GM12878 (cell line): Measurements from ENCODE around the gene CAVIN2. TPM values are rescaled to one million over a fixed set of nuclear protein-coding genes. Genes with fewer than 3 reads are reported as not detected.

Experiments
- ATAC-seq: fragments of 200-7000 bp; cut with Tn5 transposase; 3 replicates; pipeline ENCODE4 v1.9.1; 2020; ENCODE audit warnings: mild to moderate bottlenecking, moderate library complexity
- BruUV-seq: library from RNA; stranded (reverse); fragments of 400-500 nt; replicated peaks from 2 replicates; lab custom pipeline; 2021; lab: Mats Ljungman, UMichigan
- CTCF ChIA-PET: fragments of 300-600 bp; sonication (Branson Sonifier 250); formaldehyde crosslinking; extraction: SDS; loops from one replicate; lab custom pipeline; 2021; ENCODE audit warnings: inconsistent platforms; lab: Yijun Ruan, JAX
- POLR2A ChIA-PET: fragments of 350-600 bp; formaldehyde crosslinking; extraction: SDS; loops from one replicate; lab custom pipeline; 2021; ENCODE audit warnings: inconsistent platforms; lab: Charles Lee
- RAD21 ChIA-PET: fragments of 300-600 bp; sonication (Branson Sonifier 250); formaldehyde crosslinking; loops from one replicate; lab custom pipeline; 2023; ENCODE audit warnings: antibody characterized with exemption; ENCODE audit not compliant: unreplicated experiment; lab: Charles Lee
- SMC1A ChIA-PET: fragments of 300-600 bp; sonication (Branson Sonifier 250); formaldehyde crosslinking; loops from one replicate; lab custom pipeline; 2023; ENCODE audit not compliant: unreplicated experiment, uncharacterized antibody; lab: Charles Lee
- DNase-seq: peaks from one replicate; pipeline ENCODE4 v3.0.0-alpha.2; 2011; ENCODE audit warnings: low read depth, low spot score
- FAIRE-seq: peaks from 3 replicates; lab custom pipeline; 2011; peaks lifted over from hg19 to GRCh38; lab: Jason Lieb, UNC
- H2AFZ ChIP-seq: 2 replicates; pipeline ENCODE4 v1.6.0; 2011; ENCODE audit warnings: low read depth, low read length, control low read depth; ENCODE audit not compliant: control insufficient read depth
- H3K27ac ChIP-seq: 2 replicates; pipeline ENCODE4 v1.5.1; 2011; ENCODE audit warnings: control low read depth; ENCODE audit not compliant: control insufficient read depth, insufficient read depth
- H3K27me3 ChIP-seq, 2 experiments: replicated peaks in 1 of 2; 2 replicates each; pipeline versions ENCODE4 v1.6.0 to v1.6.1; 2011; ENCODE audit warnings: low read length in 1 of 2; ENCODE audit not compliant: control insufficient read depth in 2 of 2, insufficient read depth in 2 of 2
- H3K36me3 ChIP-seq, 2 experiments: 2 replicates each; pipeline ENCODE4 v1.5.1; 2011; ENCODE audit warnings: low read length in 1 of 2; ENCODE audit not compliant: control insufficient read depth in 2 of 2, insufficient read depth in 2 of 2
- H3K4me1 ChIP-seq: 2 replicates; pipeline ENCODE4 v1.6.1; 2011; ENCODE audit warnings: mild to moderate bottlenecking, low read length, moderate library complexity, mixed read lengths; ENCODE audit not compliant: control insufficient read depth, insufficient read depth
- H3K4me2 ChIP-seq: 2 replicates; pipeline ENCODE4 v1.6.0; 2011; ENCODE audit warnings: control low read depth; ENCODE audit not compliant: control insufficient read depth, insufficient read depth
- H3K4me3 ChIP-seq: fragments of 200-600 bp; sonication (generic); 2 replicates; pipeline ENCODE4 v1.5.1; 2016
- H3K79me2 ChIP-seq: 2 replicates; pipeline ENCODE4 v1.6.0; 2011; ENCODE audit warnings: low read length; ENCODE audit not compliant: control insufficient read depth, insufficient read depth
- H3K9ac ChIP-seq: 2 replicates; pipeline ENCODE4 v1.8.0; 2011; ENCODE audit warnings: low read length, control low read depth, mixed read lengths; ENCODE audit not compliant: control insufficient read depth, insufficient read depth
- H3K9me3 ChIP-seq: replicated peaks from 3 replicates; pipeline ENCODE4 v1.5.1; 2011; ENCODE audit warnings: mild to moderate bottlenecking, low read length; ENCODE audit not compliant: control insufficient read depth, insufficient read depth
- H4K20me1 ChIP-seq: 2 replicates; pipeline ENCODE4 v1.6.0; 2011; ENCODE audit not compliant: control insufficient read depth, insufficient read depth
- BMI1 ChIP-seq: fragments of 450-650 bp; IDR thresholded peaks from 2 replicates; pipeline ENCODE4 v1.6.1; 2016; ENCODE audit warnings: mild to moderate bottlenecking, moderate library complexity, borderline replicate concordance
- CBX3 ChIP-seq: fragments of 200-600 bp; sonication (generic); IDR thresholded peaks from 2 replicates; pipeline ENCODE4 v1.6.1; 2016; ENCODE audit warnings: low read depth, borderline replicate concordance
- CREB1 ChIP-seq: IDR thresholded peaks from 2 replicates; pipeline ENCODE4 v1.6.1; 2012; ENCODE audit warnings: low read depth, mild to moderate bottlenecking, inconsistent platforms
- MEF2B ChIP-seq: fragments of 450-650 bp; IDR thresholded peaks from 2 replicates; pipeline ENCODE4 v1.6.1; 2018; ENCODE audit warnings: mild to moderate bottlenecking, moderate library complexity; ENCODE audit not compliant: partially characterized antibody, poor library complexity, severe bottlenecking
- MYC ChIP-seq: IDR thresholded peaks from 2 replicates; pipeline ENCODE4 v1.6.1; 2011; ENCODE audit warnings: mild to moderate bottlenecking, low read length, moderate library complexity, inconsistent platforms; ENCODE audit not compliant: insufficient read depth, insufficient replicate concordance, insufficient read length, severe bottlenecking
- SREBF1 ChIP-seq: IDR thresholded peaks from 2 replicates; pipeline ENCODE4 v1.6.1; 2012; ENCODE audit warnings: mild to moderate bottlenecking, low read length
- TBL1XR1 ChIP-seq: IDR thresholded peaks from 2 replicates; pipeline ENCODE4 v1.6.1; 2012; ENCODE audit warnings: low read depth, low read length, improper control_type of control experiment
- TCF12 ChIP-seq: IDR thresholded peaks from 2 replicates; pipeline ENCODE4 v1.6.1; 2011; ENCODE audit warnings: low read depth, mild to moderate bottlenecking, low read length
- YY1 ChIP-seq: IDR thresholded peaks from 2 replicates; pipeline ENCODE4 v1.6.1; 2011; ENCODE audit warnings: low read depth, mild to moderate bottlenecking, low read length
- ZNF207 ChIP-seq: fragments of 450-650 bp; IDR thresholded peaks from 2 replicates; pipeline ENCODE4 v1.6.1; 2014; ENCODE audit warnings: antibody characterized with exemption, mild to moderate bottlenecking, borderline replicate concordance
- WGBS: methylation state at CpG from one replicate; pipeline ENCODE4 v1.1.6; 2016; ENCODE audit warnings: low lambda C conversion rate; ENCODE audit not compliant: insufficient replicate concordance, insufficient coverage; ENCODE audit errors: missing lambda C conversion rate; 5-methylcytosine and 5-hydroxymethylcytosine counted together
- in situ Hi-C: fragments of 300-500 bp; cut with MboI; formaldehyde crosslinking; loops from 9 replicates; pipeline ENCODE4 v1.14.3; 2018; ENCODE audit warnings: mixed read lengths
- intact Hi-C: fragments of 100-400 bp; cut with micrococcal nuclease; formaldehyde crosslinking; loops from one replicate; pipeline ENCODE4 v1.14.2; 2022; ENCODE audit not compliant: unreplicated experiment
- polyA plus RNA-seq, 11 experiments: library from polyadenylated mRNA; depleted of rRNA in 4 of 11; unstranded in 6 of 11; stranded (reverse) in 5 of 11; fragments of >200 nt; fragmentation: Nextera tagmentation in 4 of 11; fragmentation: Illumina TruSeq in 1 of 11; extraction: Ambion mirVana in 4 of 11; extraction: Trizol in 1 of 11; gene quantifications; 1 replicate in 1 of 11; 2 replicates in 10 of 11; pipeline versions ENCODE4 v1.2.1 to v1.2.3, GENCODE V29; 2011 to 2016; ENCODE audit warnings: inconsistent platforms in 2 of 11, missing spikeins in 2 of 11, low read depth in 1 of 11
- total RNA-seq, 4 experiments: library from RNA; depleted of rRNA in 3 of 4; stranded (reverse); fragments of >200 nt in 3 of 4; fragmentation: Illumina TruSeq in 1 of 4; extraction: Trizol in 1 of 4; gene quantifications; 2 replicates each; pipeline versions ENCODE4 v1.2.1 to v1.2.3, GENCODE V29; 2013 to 2021
- TF ChIP-seq, protein P1 (sequence below): IDR thresholded peaks from 2 replicates; pipeline ENCODE4 v1.6.1; 2012; ENCODE audit warnings: low read length, inconsistent platforms
- TF ChIP-seq, protein P2 (sequence below): fragments of 450-650 bp; IDR thresholded peaks from 2 replicates; pipeline ENCODE4 v1.6.1; 2017; ENCODE audit warnings: mild to moderate bottlenecking, low read depth, inconsistent platforms; ENCODE audit not compliant: poor library complexity, severe bottlenecking
- TF ChIP-seq, protein P3 (sequence below): fragments of 450-650 bp; IDR thresholded peaks from 2 replicates; pipeline ENCODE4 v1.6.1; 2016; ENCODE audit warnings: mild to moderate bottlenecking

Gene CAVIN2
- total and polyA plus RNA-seq, 10 of the 15 experiments (the other 5 are each of a cell fraction or from before 2014, with no cell fraction given), result not detected

DNA sequence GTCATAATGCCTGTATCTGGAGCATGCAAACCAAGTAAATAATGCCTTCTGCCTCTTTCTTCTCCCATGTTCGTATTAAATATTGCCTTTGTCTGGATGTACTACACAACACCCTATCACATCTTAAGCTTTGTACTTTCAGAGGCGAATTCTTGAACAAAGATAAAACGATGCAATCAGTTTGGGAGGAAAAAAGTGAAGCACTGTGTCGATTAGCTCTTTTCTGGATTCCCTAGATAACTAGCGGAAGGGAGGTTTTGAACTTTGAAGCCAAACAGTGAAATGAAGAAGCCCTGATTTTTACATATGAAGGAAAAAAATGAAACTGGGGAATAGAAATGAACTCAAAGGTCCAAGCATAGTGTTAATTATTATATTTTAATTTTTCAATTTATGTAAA is 44.7 kb downstream of the CAVIN2 start:
- Histone ChIP-seq H3K4me3 (no peak overlapping the region), H3K27me3 (no peaks in the 10 kb centered on the region; a peak in 1 of 4 replicates), H4K20me1 (no peaks in the 10 kb centered on the region), H3K36me3 (no peaks in the 10 kb centered on the region), H3K4me2 (no peak overlapping the region), H3K27ac (no peak overlapping the region), H3K9me3 (no peaks in the 10 kb centered on the region), H3K79me2 (no peaks in the 10 kb centered on the region), H3K4me1 (no peaks in the 10 kb centered on the region), H3K9ac (no peak overlapping the region), H2AFZ (no peak overlapping the region)
- POLR2A ChIA-PET, result no interaction called here
- DNase-seq (no peak), ATAC-seq (no peak), FAIRE-seq (no peak)
- SMC1A ChIA-PET, result interaction anchor here (1.1 to 2.3 kb wide), 5 partner anchors 9 to 360 kb away, joined by 3 to 17 read pairs (median 5); no protein-coding TSS in a partner anchor
- intact Hi-C loops, result no loop called here
- no TSS peak for BruUV-seq
- TF ChIP-seq TBL1XR1 (no peak), MYC (no peak), SREBF1 (no peak), ZNF207 (no peak), YY1 (no peak), MEF2B (no peak), TCF12 (no peak), BMI1 (no peak), CREB1 (no peak), CBX3 (no peak)
- TF ChIP-seq, protein P1, sequence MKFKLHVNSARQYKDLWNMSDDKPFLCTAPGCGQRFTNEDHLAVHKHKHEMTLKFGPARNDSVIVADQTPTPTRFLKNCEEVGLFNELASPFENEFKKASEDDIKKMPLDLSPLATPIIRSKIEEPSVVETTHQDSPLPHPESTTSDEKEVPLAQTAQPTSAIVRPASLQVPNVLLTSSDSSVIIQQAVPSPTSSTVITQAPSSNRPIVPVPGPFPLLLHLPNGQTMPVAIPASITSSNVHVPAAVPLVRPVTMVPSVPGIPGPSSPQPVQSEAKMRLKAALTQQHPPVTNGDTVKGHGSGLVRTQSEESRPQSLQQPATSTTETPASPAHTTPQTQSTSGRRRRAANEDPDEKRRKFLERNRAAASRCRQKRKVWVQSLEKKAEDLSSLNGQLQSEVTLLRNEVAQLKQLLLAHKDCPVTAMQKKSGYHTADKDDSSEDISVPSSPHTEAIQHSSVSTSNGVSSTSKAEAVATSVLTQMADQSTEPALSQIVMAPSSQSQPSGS, result no peak
- TF ChIP-seq, protein P2, sequence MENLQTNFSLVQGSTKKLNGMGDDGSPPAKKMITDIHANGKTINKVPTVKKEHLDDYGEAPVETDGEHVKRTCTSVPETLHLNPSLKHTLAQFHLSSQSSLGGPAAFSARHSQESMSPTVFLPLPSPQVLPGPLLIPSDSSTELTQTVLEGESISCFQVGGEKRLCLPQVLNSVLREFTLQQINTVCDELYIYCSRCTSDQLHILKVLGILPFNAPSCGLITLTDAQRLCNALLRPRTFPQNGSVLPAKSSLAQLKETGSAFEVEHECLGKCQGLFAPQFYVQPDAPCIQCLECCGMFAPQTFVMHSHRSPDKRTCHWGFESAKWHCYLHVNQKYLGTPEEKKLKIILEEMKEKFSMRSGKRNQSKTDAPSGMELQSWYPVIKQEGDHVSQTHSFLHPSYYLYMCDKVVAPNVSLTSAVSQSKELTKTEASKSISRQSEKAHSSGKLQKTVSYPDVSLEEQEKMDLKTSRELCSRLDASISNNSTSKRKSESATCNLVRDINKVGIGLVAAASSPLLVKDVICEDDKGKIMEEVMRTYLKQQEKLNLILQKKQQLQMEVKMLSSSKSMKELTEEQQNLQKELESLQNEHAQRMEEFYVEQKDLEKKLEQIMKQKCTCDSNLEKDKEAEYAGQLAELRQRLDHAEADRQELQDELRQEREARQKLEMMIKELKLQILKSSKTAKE, result no peak
- TF ChIP-seq, protein P3, sequence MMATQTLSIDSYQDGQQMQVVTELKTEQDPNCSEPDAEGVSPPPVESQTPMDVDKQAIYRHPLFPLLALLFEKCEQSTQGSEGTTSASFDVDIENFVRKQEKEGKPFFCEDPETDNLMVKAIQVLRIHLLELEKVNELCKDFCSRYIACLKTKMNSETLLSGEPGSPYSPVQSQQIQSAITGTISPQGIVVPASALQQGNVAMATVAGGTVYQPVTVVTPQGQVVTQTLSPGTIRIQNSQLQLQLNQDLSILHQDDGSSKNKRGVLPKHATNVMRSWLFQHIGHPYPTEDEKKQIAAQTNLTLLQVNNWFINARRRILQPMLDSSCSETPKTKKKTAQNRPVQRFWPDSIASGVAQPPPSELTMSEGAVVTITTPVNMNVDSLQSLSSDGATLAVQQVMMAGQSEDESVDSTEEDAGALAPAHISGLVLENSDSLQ, result no peak
- CTCF ChIA-PET, result interaction anchor here (0.7 to 3.1 kb wide), 7 partner anchors 9 to 360 kb away, joined by 3 to 15 read pairs (median 4); no protein-coding TSS in a partner anchor
- in situ Hi-C loops, result no loop called here
- RAD21 ChIA-PET, result interaction anchor here (0.7 to 1.8 kb wide), 6 partner anchors 10 to 360 kb away, joined by 3 to 5 read pairs (median 3); no protein-coding TSS in a partner anchor
- WGBS, result 30% methylated on average over 5 of the region's 5 CpGs
